GM23248 (cell line): Measurements from ENCODE around the gene VSIG8. TPM values are rescaled to one million over a fixed set of nuclear protein-coding genes. Genes with fewer than 3 reads are reported as not detected.

Experiments
- DNase-seq: peaks from one replicate; pipeline ENCODE4 v3.0.0-alpha.2; 2015
- H2AFZ ChIP-seq: fragments of 200-600 bp; sonication (generic); 2 replicates; pipeline ENCODE4 v1.6.1; 2016; ENCODE audit warnings: antibody characterized with exemption
- H3F3A ChIP-seq: fragments of 200-600 bp; sonication (generic); 2 replicates; pipeline ENCODE4 v1.6.1; 2016; ENCODE audit warnings: mild to moderate bottlenecking, antibody characterized with exemption, mixed run types; ENCODE audit not compliant: insufficient read depth
- H3K27ac ChIP-seq: fragments of 200-600 bp; sonication (generic); 2 replicates; pipeline ENCODE4 v1.5.1; 2016; ENCODE audit warnings: mild to moderate bottlenecking
- H3K27me3 ChIP-seq: fragments of 200-600 bp; sonication (generic); replicated peaks from 2 replicates; pipeline ENCODE4 v1.6.1; 2016; ENCODE audit warnings: mild to moderate bottlenecking; ENCODE audit not compliant: insufficient read depth
- H3K36me3 ChIP-seq: fragments of 200-600 bp; sonication (generic); 2 replicates; pipeline ENCODE4 v1.6.1; 2016; ENCODE audit warnings: low read depth, mild to moderate bottlenecking
- H3K4me1 ChIP-seq: fragments of 200-600 bp; sonication (generic); 2 replicates; pipeline ENCODE4 v1.6.1; 2016; ENCODE audit warnings: mild to moderate bottlenecking; ENCODE audit not compliant: insufficient read depth
- H3K4me2 ChIP-seq: fragments of 200-600 bp; sonication (generic); one replicate; pipeline ENCODE4 v1.6.1; 2016; ENCODE audit warnings: mild to moderate bottlenecking; ENCODE audit not compliant: unreplicated experiment
- H3K4me3 ChIP-seq: fragments of 200-600 bp; sonication (generic); 2 replicates; pipeline ENCODE4 v1.5.1; 2016; ENCODE audit warnings: mild to moderate bottlenecking
- H3K79me2 ChIP-seq: fragments of 200-600 bp; sonication (generic); 2 replicates; pipeline ENCODE4 v1.6.1; 2016; ENCODE audit warnings: mild to moderate bottlenecking; ENCODE audit not compliant: insufficient read depth
- H3K9ac ChIP-seq: fragments of 200-600 bp; sonication (generic); 2 replicates; pipeline ENCODE4 v1.6.1; 2016; ENCODE audit warnings: mild to moderate bottlenecking
- H3K9me2 ChIP-seq: fragments of 200-600 bp; sonication (generic); 2 replicates; pipeline ENCODE4 v1.6.1; 2016; ENCODE audit warnings: mixed run types, mild to moderate bottlenecking, moderate library complexity; ENCODE audit not compliant: insufficient read depth
- H3K9me3 ChIP-seq: fragments of 200-600 bp; sonication (generic); one replicate; pipeline ENCODE4 v1.6.1; 2017; ENCODE audit warnings: low read depth
- H4K20me1 ChIP-seq: fragments of 200-600 bp; sonication (generic); 2 replicates; pipeline ENCODE4 v1.6.0; 2016; ENCODE audit not compliant: insufficient read depth
- EZH2 ChIP-seq: fragments of 200-600 bp; sonication (generic); IDR thresholded peaks from 2 replicates; pipeline ENCODE4 v1.6.1; 2018; ENCODE audit warnings: antibody characterized with exemption, mild to moderate bottlenecking; ENCODE audit not compliant: insufficient read depth, poor library complexity, severe bottlenecking
- EZH2phosphoT487 ChIP-seq: fragments of 200-600 bp; sonication (generic); IDR thresholded peaks from 2 replicates; pipeline ENCODE4 v1.6.1; 2018; ENCODE audit warnings: antibody characterized with exemption, moderate library complexity, mild to moderate bottlenecking, low read depth; ENCODE audit not compliant: insufficient read depth
- WGBS, 2 experiments: methylation state at CpG; one replicate each; pipeline ENCODE4 v1.1.6; 2015 to 2017; ENCODE audit warnings: low lambda C conversion rate in 2 of 2, low coverage in 1 of 2; ENCODE audit errors: missing lambda C conversion rate in 2 of 2; 5-methylcytosine and 5-hydroxymethylcytosine counted together
- in situ Hi-C: fragments of 300-500 bp; cut with MboI; formaldehyde crosslinking; loops from 2 replicates; pipeline ENCODE4 v1.15.0; 2020
- polyA plus RNA-seq: library from polyadenylated mRNA; unstranded; fragments of >200 nt; fragmentation: Nextera tagmentation; extraction: Ambion mirVana; gene quantifications from 2 replicates; pipeline ENCODE4 v1.2.1, GENCODE V29; 2016
- total RNA-seq: library from RNA; depleted of rRNA; stranded (reverse); fragments of >200 nt; shearing (Covaris generic); gene quantifications from 2 replicates; pipeline ENCODE4 v1.2.3, GENCODE V29; 2014

Gene VSIG8
- total and polyA plus RNA-seq, 2 experiments from 2014 or later = not detected

- Histone ChIP-seq H3F3A (no peaks in the 10 kb centered on the region), H4K20me1 (no peaks in the 10 kb centered on the region), H3K4me1 (no peaks in the 10 kb centered on the region), H3K9ac (no peak overlapping the region), H3K9me2 (no peaks in the 10 kb centered on the region), H2AFZ (no peak overlapping the region), H3K4me3 (no peak overlapping the region), H3K27ac (no peak overlapping the region), H3K79me2 (no peaks in the 10 kb centered on the region), H3K36me3 (no peaks in the 10 kb centered on the region), H3K4me2 (no peak overlapping the region), H3K9me3 (no peaks in the 10 kb centered on the region), H3K27me3 (no peaks in the 10 kb centered on the region)
- WGBS, 2 experiments = 83 to 92% methylated on average over 3 of the region's 3 CpGs
- DNase-seq = no peak
- in situ Hi-C loops = loop anchor here (10.0 kb wide), 1 partner anchor 734 kb away; no protein-coding TSS in a partner anchor
- no peak for TF ChIP-seq EZH2phosphoT487
- TF ChIP-seq EZH2 = no peak
Measured at GRCh38 chr1:159898527-159898926, 36.1 kb upstream of the VSIG8 start.

GRCh38 chr1:159897962-159898361 lies 35.5 kb upstream of the VSIG8 start:
- H4K20me1 ChIP-seq = no peaks in the 10 kb centered on the region

GRCh38 chr1:159896546-159896930 lies 34.1 kb upstream of the VSIG8 start:
- Histone ChIP-seq H3K36me3 (no peaks in the 10 kb centered on the region), H3K4me2 (no peak overlapping the region), H3K4me1 (no peaks in the 10 kb centered on the region), H3K79me2 (no peaks in the 10 kb centered on the region), H2AFZ (no peak overlapping the region), H3F3A (no peaks in the 10 kb centered on the region), H3K9ac (no peak overlapping the region), H3K9me3 (no peaks in the 10 kb centered on the region), H3K27ac (no peak overlapping the region), H3K27me3 (no peaks in the 10 kb centered on the region), H3K9me2 (no peaks in the 10 kb centered on the region), H4K20me1 (no peaks in the 10 kb centered on the region), H3K4me3 (no peak overlapping the region)
- in situ Hi-C loops = loop anchor here (10.0 kb wide), 1 partner anchor 732 kb away; no protein-coding TSS in a partner anchor
- TF ChIP-seq EZH2 = no peak
- TF ChIP-seq EZH2phosphoT487 = no peak
- DNase-seq = no peak
- 82 to 85% methylated on average over 3 of the region's 3 CpGs for WGBS, 2 experiments

More at GRCh38 chr1:159897962-159898361, 35.5 kb upstream of the VSIG8 start:
- H3K4me1 ChIP-seq = no peaks in the 10 kb centered on the region
- DNase-seq = no peak
- no peak overlapping the region for H3K27ac ChIP-seq
- no peak overlapping the region for H3K9ac ChIP-seq
- no peaks in the 10 kb centered on the region for H3K27me3 ChIP-seq
- in situ Hi-C loops = loop anchor here (10.0 kb wide), 1 partner anchor 733 kb away; no protein-coding TSS in a partner anchor
- no peak for TF ChIP-seq EZH2phosphoT487
- TF ChIP-seq EZH2 = no peak
- H3K9me3 ChIP-seq = no peaks in the 10 kb centered on the region
- no peaks in the 10 kb centered on the region for H3F3A ChIP-seq
- no peaks in the 10 kb centered on the region for H3K36me3 ChIP-seq
- WGBS, 2 experiments = 80 to 87% methylated on average over 3 of the region's 3 CpGs
- H3K9me2 ChIP-seq = no peaks in the 10 kb centered on the region
- H3K4me2 ChIP-seq = no peak overlapping the region
- no peak overlapping the region for H2AFZ ChIP-seq
- H3K79me2 ChIP-seq = no peaks in the 10 kb centered on the region
- no peak overlapping the region for H3K4me3 ChIP-seq

GRCh38 chr1:159895836-159896545 lies 33.5 kb upstream of the VSIG8 start:
- TF ChIP-seq EZH2 (no peak), EZH2phosphoT487 (no peak)
- Histone ChIP-seq H3K4me2 (no peak overlapping the region), H3K4me1 (peaks cover 5% of the 10 kb centered on the region; the same call in 1 of the 2 replicates), H3K4me3 (no peak overlapping the region), H3K27me3 (no peaks in the 10 kb centered on the region), H3K9me2 (no peaks in the 10 kb centered on the region), H3F3A (peaks cover 4% of the 10 kb centered on the region; the same call in 1 of the 2 replicates), H3K27ac (no peak overlapping the region), H2AFZ (no peak overlapping the region), H3K79me2 (no peaks in the 10 kb centered on the region), H3K9me3 (no peaks in the 10 kb centered on the region), H4K20me1 (no peaks in the 10 kb centered on the region), H3K36me3 (no peaks in the 10 kb centered on the region), H3K9ac (no peak overlapping the region)
- DNase-seq = no peak
- 74 to 82% methylated on average over 6 of the region's 6 CpGs for WGBS, 2 experiments
- in situ Hi-C loops = loop anchor here (10.0 kb wide), 1 partner anchor 731 kb away; no protein-coding TSS in a partner anchor
